SK-N-SH (cell line): ENCODE results near the gene ANO9. TPM values are rescaled to one million over a fixed set of nuclear protein-coding genes. Genes with fewer than 3 reads are reported as not detected.

Experiments
- CTCF ChIA-PET: fragments of 300-600, 350-600 bp; formaldehyde crosslinking; extraction: SDS; loops from one replicate; lab custom pipeline; 2021; lab: Yijun Ruan, JAX
- POLR2A ChIA-PET: fragments of 350-600 bp; sonication (Branson Sonifier 250); formaldehyde crosslinking; extraction: SDS; loops from one replicate; lab custom pipeline; 2020; ENCODE audit warnings: antibody characterized with exemption, inconsistent platforms; lab: Yijun Ruan, JAX
- DNase-seq: peaks from one replicate; pipeline ENCODE4 v3.0.0; 2012
- H2AFZ ChIP-seq: fragments of 200-600 bp; sonication (generic); 2 replicates; pipeline ENCODE4 v1.8.1; 2016; ENCODE audit warnings: antibody characterized with exemption, mild to moderate bottlenecking, low read depth
- H3F3A ChIP-seq: fragments of 200-600 bp; sonication (generic); replicated peaks from 2 replicates; pipeline ENCODE3; 2016; ENCODE audit warnings: antibody characterized with exemption, mild to moderate bottlenecking; ENCODE audit not compliant: insufficient read depth
- H3K27ac ChIP-seq, 2 experiments: fragments of 200-500 bp in 1 of 2; fragments of 200-600 bp in 1 of 2; sonication (Bioruptor generic) in 1 of 2; sonication (generic), shearing (Covaris generic) in 1 of 2; 2 replicates each; pipeline versions ENCODE4 v1.5.1 to v1.6.1; 2014 to 2016; ENCODE audit warnings: low read depth in 2 of 2, inconsistent platforms in 1 of 2, low read length in 1 of 2, mild to moderate bottlenecking in 1 of 2, mixed read lengths in 1 of 2
- H3K27me3 ChIP-seq: fragments of 200-600 bp; sonication (generic), shearing (Covaris generic); 2 replicates; pipeline ENCODE4 v1.6.1; 2016; ENCODE audit warnings: mixed run types; ENCODE audit not compliant: insufficient read depth
- H3K36me3 ChIP-seq, 2 experiments: fragments of 200-500 bp in 1 of 2; fragments of 200-600 bp in 1 of 2; sonication (Bioruptor generic) in 1 of 2; sonication (generic) in 1 of 2; replicated peaks in 1 of 2; 2 replicates each; pipeline versions ENCODE3 to v1.5.1; 2014 to 2016; ENCODE audit warnings: low read length in 1 of 2, mild to moderate bottlenecking in 1 of 2; ENCODE audit not compliant: insufficient read depth in 2 of 2, control insufficient read depth in 1 of 2
- H3K4me1 ChIP-seq, 2 experiments: fragments of 200-500 bp in 1 of 2; fragments of 200-600 bp in 1 of 2; sonication (Bioruptor generic) in 1 of 2; sonication (generic), shearing (Covaris generic) in 1 of 2; 2 replicates each; pipeline versions ENCODE4 v1.5.1 to v1.6.1; 2014 to 2016; ENCODE audit warnings: low read depth in 1 of 2, low read length in 1 of 2, mixed run types in 1 of 2; ENCODE audit not compliant: insufficient read depth in 2 of 2, control insufficient read depth in 1 of 2
- H3K4me2 ChIP-seq: fragments of 200-600 bp; sonication (generic), shearing (Covaris generic); 2 replicates; pipeline ENCODE4 v1.6.1; 2017; ENCODE audit warnings: mixed run types
- H3K4me3 ChIP-seq, 2 experiments: fragments of 200-500 bp in 1 of 2; fragments of 200-600 bp in 1 of 2; sonication (Bioruptor generic) in 1 of 2; sonication (generic), shearing (Covaris generic) in 1 of 2; 2 replicates each; pipeline versions ENCODE4 v1.5.1 to v1.8.1; 2014 to 2016; ENCODE audit warnings: low read depth in 2 of 2, inconsistent platforms in 1 of 2, low read length in 1 of 2, mild to moderate bottlenecking in 1 of 2, mixed read lengths in 1 of 2, moderate library complexity in 1 of 2
- H3K79me2 ChIP-seq: fragments of 200-600 bp; sonication (generic); 2 replicates; pipeline ENCODE4 v1.8.1; 2017; ENCODE audit warnings: mild to moderate bottlenecking; ENCODE audit not compliant: insufficient read depth
- H3K9ac ChIP-seq: fragments of 200-600 bp; sonication (generic); 2 replicates; pipeline ENCODE4 v1.6.1; 2017; ENCODE audit warnings: mixed run types
- H3K9me2 ChIP-seq: fragments of 200-600 bp; sonication (generic); 2 replicates; pipeline ENCODE4 v1.6.1; 2017; ENCODE audit warnings: mixed run types
- H3K9me3 ChIP-seq: fragments of 200-600 bp; sonication (generic); 2 replicates; pipeline ENCODE4 v1.6.1; 2017; ENCODE audit warnings: mixed run types, mild to moderate bottlenecking, moderate library complexity
- H4K20me1 ChIP-seq: fragments of 200-600 bp; sonication (generic); 2 replicates; pipeline ENCODE4 v1.6.1; 2017; ENCODE audit warnings: mild to moderate bottlenecking, mixed run types; ENCODE audit not compliant: insufficient read depth
- CHD2 ChIP-seq: fragments of 150-350 bp; IDR thresholded peaks from 2 replicates; pipeline ENCODE4 v1.6.1; 2018; ENCODE audit warnings: low read length; ENCODE audit not compliant: partially characterized antibody
- EZH2phosphoT487 ChIP-seq: fragments of 200-600 bp; sonication (generic); IDR thresholded peaks from 2 replicates; pipeline ENCODE4 v1.6.1; 2017; ENCODE audit warnings: low read depth, mixed run types, mild to moderate bottlenecking, antibody characterized with exemption, moderate library complexity, borderline replicate concordance
- FOXM1 ChIP-seq: IDR thresholded peaks from 2 replicates; pipeline ENCODE4 v1.4.0; 2012; ENCODE audit warnings: low read depth, mild to moderate bottlenecking
- GABPA ChIP-seq: IDR thresholded peaks from 2 replicates; pipeline ENCODE4 v1.4.0; 2012; ENCODE audit warnings: low read depth, mild to moderate bottlenecking
- IRF3 ChIP-seq: fragments of 150-350 bp; IDR thresholded peaks from 2 replicates; pipeline ENCODE4 v1.6.1; 2016; ENCODE audit warnings: mild to moderate bottlenecking, low read depth, low read length
- JUND ChIP-seq: IDR thresholded peaks from 2 replicates; pipeline ENCODE4 v1.4.0; 2012
- NRF1 ChIP-seq: IDR thresholded peaks from 2 replicates; pipeline ENCODE4 v1.6.1; 2012; ENCODE audit warnings: low read depth, mild to moderate bottlenecking, low read length
- RCOR1 ChIP-seq: fragments of 150-350 bp; IDR thresholded peaks from 2 replicates; pipeline ENCODE4 v1.6.1; 2017; ENCODE audit warnings: antibody characterized with exemption, low read length
- YY1 ChIP-seq: IDR thresholded peaks from 2 replicates; pipeline ENCODE4 v1.4.0; 2012; ENCODE audit warnings: low read depth, mild to moderate bottlenecking
- WGBS: methylation state at CpG from one replicate; pipeline ENCODE4 v1.1.6; 2017; ENCODE audit warnings: low lambda C conversion rate; 5-methylcytosine and 5-hydroxymethylcytosine counted together
- polyA plus RNA-seq, 3 experiments: library from polyadenylated mRNA; depleted of rRNA; stranded (reverse); fragments of >200 nt; gene quantifications; 2 replicates each; pipeline ENCODE4 v1.2.3, GENCODE V29; 2012

ANO9 gene
- polyA plus RNA-seq, 1 of the 3 experiments (the other 2 are of a cell fraction): 0.12 TPM

GRCh38 chr11:452203-452744 is 10.5 kb upstream of the ANO9 start:
- POLR2A ChIA-PET: no interaction called here
- Histone ChIP-seq H3K9me2 (no peaks in the 10 kb centered on the region), H3K27me3 (no peaks in the 10 kb centered on the region)
- TF ChIP-seq GABPA: no peak
- TF ChIP-seq JUND: no peak
- TF ChIP-seq EZH2phosphoT487: no peak
- no peak for TF ChIP-seq RCOR1
- TF ChIP-seq NRF1: no peak
- TF ChIP-seq CHD2: no peak
- TF ChIP-seq IRF3: no peak
- no peak for TF ChIP-seq FOXM1
- TF ChIP-seq, all 33 proteins: peak for 0
- H3K4me3 ChIP-seq: no peak overlapping the region
- no peaks in the 10 kb centered on the region for H3K9me3 ChIP-seq
- no peak for DNase-seq
- H3K9ac ChIP-seq: no peak overlapping the region
- CTCF ChIA-PET: interaction anchor here (6.5 kb wide), 1 partner anchor 46 kb away, joined by 77 read pairs; no protein-coding TSS in a partner anchor
- WGBS: 94% methylated on average over 9 of the region's 12 CpGs
- H3K27ac ChIP-seq: no peak overlapping the region
- H3K4me1 ChIP-seq: peaks cover 6 to 24% of the 10 kb centered on the region in 2 experiments; a peak in 2 of 4 replicates
- H3K4me2 ChIP-seq: no peak overlapping the region
- H2AFZ ChIP-seq: no peak overlapping the region
- peaks cover 62% of the 10 kb centered on the region for H3K79me2 ChIP-seq
- H4K20me1 ChIP-seq: peaks cover 11% of the 10 kb centered on the region
- H3F3A ChIP-seq: peaks cover 10% of the 10 kb centered on the region
- peaks cover 6 to 16% of the 10 kb centered on the region in 2 experiments for H3K36me3 ChIP-seq

- POLR2A ChIA-PET: no interaction called here
Measured at GRCh38 chr11:451738-452137, 9.9 kb upstream of the ANO9 start.

More at GRCh38 chr11:451738-452137, 9.9 kb upstream of the ANO9 start:
- no peak for DNase-seq
- Histone ChIP-seq H3K9ac (no peak overlapping the region), H3K79me2 (peaks cover 57% of the 10 kb centered on the region), H3F3A (peaks cover 10% of the 10 kb centered on the region), H2AFZ (no peak overlapping the region), H3K9me2 (no peaks in the 10 kb centered on the region), H3K36me3 (peaks cover 6 to 16% of the 10 kb centered on the region in 2 experiments), H4K20me1 (peaks cover 11% of the 10 kb centered on the region), H3K4me3 (peak overlapping the region in 1 of 2 experiments; percentile 77; a peak in 2 of 4 replicates), H3K4me1 (peaks cover 6 to 24% of the 10 kb centered on the region in 2 experiments; a peak in 2 of 4 replicates), H3K27ac (no peak overlapping the region), H3K4me2 (peak overlapping the region; percentile 99), H3K27me3 (no peaks in the 10 kb centered on the region), H3K9me3 (no peaks in the 10 kb centered on the region)
- TF ChIP-seq YY1: no peak
- CTCF ChIA-PET: interaction anchor here (0.8 to 6.5 kb wide), 4 partner anchors 22 to 67 kb away, joined by 3 to 77 read pairs (median 5); no protein-coding TSS in a partner anchor
- 83% methylated on average over 8 of the region's 14 CpGs for WGBS
